Measurements from ENCODE around the gene SH2D1A.

DNA sequence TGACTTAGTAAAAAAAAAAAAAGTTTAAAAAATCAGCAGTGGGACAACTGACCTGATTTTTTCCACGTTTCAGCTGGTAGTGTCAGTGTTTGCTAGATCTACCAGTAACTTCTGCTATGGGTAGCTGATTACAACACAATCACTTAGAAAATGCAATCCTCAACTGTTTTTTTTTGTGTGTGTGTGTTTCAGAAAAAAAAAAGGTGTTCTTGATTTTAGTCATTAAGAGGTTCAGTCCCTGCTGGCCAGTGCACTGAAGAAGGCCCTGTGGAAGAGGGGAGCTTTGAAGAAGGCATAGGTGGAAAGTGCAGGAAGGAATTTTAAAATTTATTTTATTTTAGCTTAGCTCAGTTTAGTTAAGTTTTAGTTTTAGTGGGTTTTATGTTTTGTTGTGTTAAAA is 46.9 kb downstream of the SH2D1A start:
- TF ChIP-seq, protein P1, sequence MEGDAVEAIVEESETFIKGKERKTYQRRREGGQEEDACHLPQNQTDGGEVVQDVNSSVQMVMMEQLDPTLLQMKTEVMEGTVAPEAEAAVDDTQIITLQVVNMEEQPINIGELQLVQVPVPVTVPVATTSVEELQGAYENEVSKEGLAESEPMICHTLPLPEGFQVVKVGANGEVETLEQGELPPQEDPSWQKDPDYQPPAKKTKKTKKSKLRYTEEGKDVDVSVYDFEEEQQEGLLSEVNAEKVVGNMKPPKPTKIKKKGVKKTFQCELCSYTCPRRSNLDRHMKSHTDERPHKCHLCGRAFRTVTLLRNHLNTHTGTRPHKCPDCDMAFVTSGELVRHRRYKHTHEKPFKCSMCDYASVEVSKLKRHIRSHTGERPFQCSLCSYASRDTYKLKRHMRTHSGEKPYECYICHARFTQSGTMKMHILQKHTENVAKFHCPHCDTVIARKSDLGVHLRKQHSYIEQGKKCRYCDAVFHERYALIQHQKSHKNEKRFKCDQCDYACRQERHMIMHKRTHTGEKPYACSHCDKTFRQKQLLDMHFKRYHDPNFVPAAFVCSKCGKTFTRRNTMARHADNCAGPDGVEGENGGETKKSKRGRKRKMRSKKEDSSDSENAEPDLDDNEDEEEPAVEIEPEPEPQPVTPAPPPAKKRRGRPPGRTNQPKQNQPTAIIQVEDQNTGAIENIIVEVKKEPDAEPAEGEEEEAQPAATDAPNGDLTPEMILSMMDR (IDR thresholded peaks at IDR 0.05), result no peak
- TF ChIP-seq POLR2A (IDR thresholded peaks at IDR 0.05), result no peak

All from lower leg skin (tissue), 3 donors.